GM21723 (cell line): Measurements from ENCODE around the gene SFR1.
A peak's percentile ranks its signal among the peaks of the same experiment; 100 is the strongest.

ENCODE experiments used
- ATAC-seq: cut with Tn5 transposase; IDR thresholded peaks from one replicate; pipeline ENCODE4 v1.9.1; 2021; ENCODE audit warnings: mild to moderate bottlenecking, moderate library complexity; ENCODE audit not compliant: unreplicated experiment

The SFR1 gene

GRCh38 chr10:104104418-104104817 lies 17.6 kb upstream of the SFR1 start:
- ATAC-seq = peak; percentile 55

- ATAC-seq = peak; percentile 22
These were observed 17.0 kb upstream of the SFR1 start for GRCh38 chr10:104104926-104105325.

- no peak for ATAC-seq
These were observed 11.9 kb upstream of the SFR1 start for GRCh38 chr10:104109908-104110662.

- ATAC-seq = no peak
These were observed 8.5 kb upstream of the SFR1 start for GRCh38 chr10:104113376-104113956.

- ATAC-seq = no peak
These were observed 4.1 kb upstream of the SFR1 start for GRCh38 chr10:104117839-104118323.

- no peak for ATAC-seq
These were observed 2.0 kb upstream of the SFR1 start for GRCh38 chr10:104119996-104120395.

- ATAC-seq = no peak
These were observed 1.5 kb upstream of the SFR1 start for GRCh38 chr10:104120512-104120902.

- ATAC-seq = peak; percentile 38
These were observed 977 bp upstream of the SFR1 start for GRCh38 chr10:104120903-104121484.

GRCh38 chr10:104122225-104123107 lies 495 bp downstream of the SFR1 start:
- ATAC-seq = no peak

GRCh38 chr10:104123397-104123796 lies 1.4 kb downstream of the SFR1 start:
- no peak for ATAC-seq

- no peak for ATAC-seq
These were observed 5.4 kb downstream of the SFR1 start for GRCh38 chr10:104127411-104127810.

- ATAC-seq = no peak
These were observed 6.2 kb downstream of the SFR1 start for GRCh38 chr10:104128214-104128613.

GRCh38 chr10:104130041-104130440 lies 8.1 kb downstream of the SFR1 start:
- ATAC-seq = no peak

GRCh38 chr10:104138131-104138530 lies 16.2 kb downstream of the SFR1 start:
- ATAC-seq = no peak

GRCh38 chr10:104139221-104139620 lies 17.2 kb downstream of the SFR1 start:
- ATAC-seq = no peak

GRCh38 chr10:104142081-104142480 lies 20.1 kb downstream of the SFR1 start:
- no peak for ATAC-seq

- ATAC-seq = no peak
These were observed 21.9 kb downstream of the SFR1 start for GRCh38 chr10:104143829-104144228.

GRCh38 chr10:104144931-104145330 lies 23.0 kb downstream of the SFR1 start:
- ATAC-seq = no peak

- no peak for ATAC-seq
These were observed 24.9 kb downstream of the SFR1 start for GRCh38 chr10:104146882-104147281.

- no peak for ATAC-seq
These were observed 28.2 kb downstream of the SFR1 start for GRCh38 chr10:104150139-104150538.

GRCh38 chr10:104151737-104152136 lies 29.8 kb downstream of the SFR1 start:
- ATAC-seq = no peak
